Ishikawa (cell line): ENCODE measurements around the gene SPX.

ENCODE experiments used
- CEBPB ChIP-seq: IDR thresholded peaks from 2 replicates; pipeline ENCODE4 v1.6.1; 2012
- CREB1 ChIP-seq: IDR thresholded peaks from 2 replicates; pipeline ENCODE4 v1.6.1; 2012; ENCODE audit warnings: low read depth
- EGR1 ChIP-seq: IDR thresholded peaks from 2 replicates; pipeline ENCODE4 v1.6.1; 2012
- EP300 ChIP-seq: IDR thresholded peaks from 2 replicates; pipeline ENCODE4 v1.6.1; 2012; ENCODE audit warnings: borderline replicate concordance
- FOXM1 ChIP-seq: IDR thresholded peaks from 2 replicates; pipeline ENCODE4 v1.6.1; 2012; ENCODE audit warnings: low read depth, borderline replicate concordance
- MAX ChIP-seq: IDR thresholded peaks from 2 replicates; pipeline ENCODE4 v1.6.1; 2012
- NFIC ChIP-seq: IDR thresholded peaks from 2 replicates; pipeline ENCODE4 v1.6.1; 2012
- RAD21 ChIP-seq: IDR thresholded peaks from 2 replicates; pipeline ENCODE4 v1.6.1; 2012; ENCODE audit warnings: low read depth
- REST ChIP-seq: IDR thresholded peaks from 2 replicates; pipeline ENCODE4 v1.6.1; 2012; ENCODE audit warnings: low read depth, mild to moderate bottlenecking
- TAF1 ChIP-seq: IDR thresholded peaks from 2 replicates; pipeline ENCODE4 v1.6.1; 2012; ENCODE audit warnings: low read depth, mild to moderate bottlenecking
- TCF12 ChIP-seq: IDR thresholded peaks from 2 replicates; pipeline ENCODE4 v1.6.1; 2012; ENCODE audit warnings: low read depth
- TEAD4 ChIP-seq: IDR thresholded peaks from 2 replicates; pipeline ENCODE4 v1.6.1; 2012
- USF1 ChIP-seq: IDR thresholded peaks from 2 replicates; pipeline ENCODE4 v1.6.1; 2012
- YY1 ChIP-seq: IDR thresholded peaks from 2 replicates; pipeline ENCODE4 v1.6.1; 2012; ENCODE audit warnings: low read depth
- ZBTB7A ChIP-seq: IDR thresholded peaks from 2 replicates; pipeline ENCODE4 v1.6.1; 2012; ENCODE audit warnings: low read depth

The SPX gene

GRCh38 chr12:21561158-21561557, 35.1 kb downstream of the SPX start:
- TF ChIP-seq YY1, result no peak
- TF ChIP-seq REST, result no peak
- TF ChIP-seq RAD21, result no peak
- no peak for TF ChIP-seq CEBPB
- no peak for TF ChIP-seq CREB1
- no peak for TF ChIP-seq MAX
- TF ChIP-seq NFIC, result no peak
- TF ChIP-seq TEAD4, result no peak
- TF ChIP-seq TAF1, result no peak
- no peak for TF ChIP-seq USF1
- no peak for TF ChIP-seq EP300
- TF ChIP-seq FOXM1, result no peak
- TF ChIP-seq ZBTB7A, result no peak
- no peak for TF ChIP-seq TCF12

GRCh38 chr12:21562859-21563258, 36.8 kb downstream of the SPX start:
- no peak for TF ChIP-seq TCF12
- TF ChIP-seq CREB1, result no peak
- no peak for TF ChIP-seq EP300
- no peak for TF ChIP-seq FOXM1
- TF ChIP-seq REST, result no peak
- no peak for TF ChIP-seq YY1
- no peak for TF ChIP-seq EGR1
- no peak for TF ChIP-seq CEBPB

GRCh38 chr12:21566223-21566906, 40.3 kb downstream of the SPX start:
- TF ChIP-seq RAD21, result no peak
- TF ChIP-seq CEBPB, result no peak
- no peak for TF ChIP-seq NFIC
- no peak for TF ChIP-seq TEAD4
- TF ChIP-seq EGR1, result no peak
- TF ChIP-seq CREB1, result no peak
- TF ChIP-seq YY1, result no peak
- no peak for TF ChIP-seq TCF12
- no peak for TF ChIP-seq EP300
- TF ChIP-seq MAX, result no peak
- no peak for TF ChIP-seq USF1
- no peak for TF ChIP-seq TAF1
- TF ChIP-seq REST, result no peak
- TF ChIP-seq ZBTB7A, result no peak
- TF ChIP-seq FOXM1, result no peak

GRCh38 chr12:21566907-21567394, 40.9 kb downstream of the SPX start:
- TF ChIP-seq ZBTB7A, result no peak
- no peak for TF ChIP-seq MAX
- TF ChIP-seq RAD21, result no peak
- TF ChIP-seq YY1, result no peak
- no peak for TF ChIP-seq NFIC
- TF ChIP-seq FOXM1, result no peak
